Spleen (tissue), 11 donors: ENCODE results near the gene CRYZ. TPM values are rescaled to one million over a fixed set of nuclear protein-coding genes. Genes with fewer than 3 reads are reported as not detected.

Experiments
- DNase-seq: peaks from one replicate; pipeline ENCODE4 v3.0.0-alpha.2; 2020
- H3K27ac ChIP-seq, 8 donors: fragments of 200-600 bp; sonication (generic) in 7 of 8; 1 replicate in 4 of 8; 2 replicates in 4 of 8; pipeline versions ENCODE4 v1.5.0 to v1.8.0; 2016 to 2021; ENCODE audit warnings: inconsistent platforms in 4 of 8, mild to moderate bottlenecking in 4 of 8, moderate library complexity in 1 of 8
- H3K27me3 ChIP-seq, 7 donors: fragments of 200-600 bp; sonication (generic) in 6 of 7; replicated peaks in 1 of 7; 1 replicate in 4 of 7; 2 replicates in 3 of 7; pipeline versions ENCODE4 v1.5.0 to v1.8.0; 2016 to 2021; ENCODE audit warnings: inconsistent platforms in 3 of 7, mild to moderate bottlenecking in 1 of 7
- H3K36me3 ChIP-seq, 6 donors: fragments of 200-600 bp; sonication (generic) in 5 of 6; 1 replicate in 4 of 6; 2 replicates in 2 of 6; pipeline versions ENCODE4 v1.5.0 to v1.8.0; 2016 to 2021; ENCODE audit warnings: inconsistent platforms in 2 of 6
- H3K4me1 ChIP-seq, 6 donors: fragments of 200-600 bp; sonication (generic) in 5 of 6; 1 replicate in 3 of 6; 2 replicates in 3 of 6; pipeline versions ENCODE4 v1.5.0 to v1.8.0; 2016 to 2021; ENCODE audit warnings: inconsistent platforms in 3 of 6
- H3K4me3 ChIP-seq, 8 donors: fragments of 200-600 bp; sonication (generic) in 7 of 8; 1 replicate in 4 of 8; 2 replicates in 4 of 8; pipeline versions ENCODE4 v1.5.0 to v1.8.0; 2016 to 2021; ENCODE audit warnings: inconsistent platforms in 4 of 8, mild to moderate bottlenecking in 4 of 8, moderate library complexity in 2 of 8
- H3K9me3 ChIP-seq, 8 donors: fragments of 200-600 bp; sonication (generic) in 7 of 8; 1 replicate in 4 of 8; 2 replicates in 4 of 8; pipeline versions ENCODE4 v1.5.0 to v1.8.0; 2016 to 2021; ENCODE audit warnings: inconsistent platforms in 4 of 8
- POLR2A ChIP-seq, 3 donors: fragments of 450-650 bp; IDR thresholded peaks; one replicate each; pipeline ENCODE4 v1.5.1; 2017; ENCODE audit warnings: antibody characterized with exemption in 3 of 3, mild to moderate bottlenecking in 1 of 3
- POLR2AphosphoS5 ChIP-seq, 3 donors: sonication (generic); formaldehyde crosslinking; IDR thresholded peaks; one replicate each; pipeline ENCODE4 v1.5.1; 2017; ENCODE audit warnings: antibody characterized with exemption in 3 of 3
- WGBS, 5 donors: extraction: QIAGEN DNeasy Blood & Tissue Kit in 3 of 5; methylation state at CpG; one replicate each; pipeline versions ENCODE4 v1.1.5 to v1.1.7; 2013 to 2018; 5-methylcytosine and 5-hydroxymethylcytosine counted together
- intact Hi-C: fragments of 100-400 bp; cut with DNase I; formaldehyde crosslinking; loops from one replicate; pipeline ENCODE4 v1.15.0; 2023; ENCODE audit warnings: low total_unique reads
- polyA plus RNA-seq, 3 donors: library from polyadenylated mRNA; stranded (reverse); fragments of 200-250 nt; gene quantifications; one replicate each; pipeline ENCODE4 v1.2.1, GENCODE V29; 2013
- total RNA-seq, 7 donors: library from RNA; depleted of rRNA in 3 of 7; stranded (reverse); fragments of >200 nt in 3 of 7; fragmentation: NEBNext Ultra II Directional in 4 of 7; extraction: Animal tissue kit (Norgen Biotek cat#: 25700) in 4 of 7; gene quantifications; one replicate each; pipeline versions ENCODE4 v1.1.0 to v1.2.1, GENCODE V29; 2016 to 2021
- TF ChIP-seq, protein P1 (sequence below), 11 experiments: fragments of 200-600 bp in 7 of 11; fragments of 450-650 bp in 4 of 11; sonication (generic) in 4 of 11; IDR thresholded peaks in 8 of 11; conservative IDR thresholded peaks in 3 of 11; 1 replicate in 7 of 11; 2 replicates in 4 of 11; pipeline versions ENCODE4 v1.4.0 to v1.8.0; 2016 to 2021; ENCODE audit warnings: antibody characterized with exemption in 11 of 11, inconsistent platforms in 4 of 11, mild to moderate bottlenecking in 1 of 11
- donor health status: healthy with polysubstance abuse.
- donor health status: DM: no; HTN: no; CAD: no; lungs with moderate emphysema.
- donor health status: DM: no; HTN: no; CAD: no.
- donor health status: Bipolar disorder and iron deficiency.
- donor health status: healthy.
- donor health status: DM: no; HTN: no; CAD: no.
- donor health status: DM: yes; HTN: yes; CAD: no.

CRYZ gene
- total and polyA plus RNA-seq, 10 donors = 9.6 to 30.8 (median 19.7) TPM

DNA sequence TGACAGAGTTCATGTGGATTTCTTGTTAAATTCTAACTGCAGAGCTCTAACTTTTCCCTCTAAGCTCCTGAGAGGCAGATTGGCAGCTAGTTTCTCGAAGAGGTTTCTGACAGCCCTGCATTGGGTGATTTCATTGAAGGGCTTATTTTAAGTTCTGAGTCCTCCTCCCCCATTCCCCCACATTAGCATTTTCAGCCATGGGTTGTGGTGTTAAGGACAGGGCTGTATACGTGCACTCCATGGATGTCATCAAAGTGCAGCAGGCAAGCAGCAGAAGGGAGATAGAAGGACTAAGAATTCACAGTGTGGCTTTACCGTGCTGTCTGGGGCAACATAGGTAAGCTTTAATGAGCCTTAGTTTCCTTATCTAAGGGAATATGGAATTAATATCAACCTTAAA is 19.0 kb downstream of the CRYZ start:
- no peak for TF ChIP-seq POLR2AphosphoS5 (IDR thresholded peaks at IDR 0.05)
- no peak for TF ChIP-seq POLR2A (IDR thresholded peaks at IDR 0.05)
- 87 to 96% (median 91%) methylated on average over 3 of the region's 3 CpGs for WGBS, 5 donors
- H3K4me3 ChIP-seq = no peak overlapping the region
- H3K36me3 ChIP-seq = peaks cover 0 to 100% (median 32%) of the 10 kb centered on the region in 6 donors
- DNase-seq = no peak
- no peaks in the 10 kb centered on the region for H3K4me1 ChIP-seq
- intact Hi-C loops = no loop called here
- no peak overlapping the region for H3K27ac ChIP-seq
- no peaks in the 10 kb centered on the region for H3K27me3 ChIP-seq
- H3K9me3 ChIP-seq = no peaks in the 10 kb centered on the region

DNA sequence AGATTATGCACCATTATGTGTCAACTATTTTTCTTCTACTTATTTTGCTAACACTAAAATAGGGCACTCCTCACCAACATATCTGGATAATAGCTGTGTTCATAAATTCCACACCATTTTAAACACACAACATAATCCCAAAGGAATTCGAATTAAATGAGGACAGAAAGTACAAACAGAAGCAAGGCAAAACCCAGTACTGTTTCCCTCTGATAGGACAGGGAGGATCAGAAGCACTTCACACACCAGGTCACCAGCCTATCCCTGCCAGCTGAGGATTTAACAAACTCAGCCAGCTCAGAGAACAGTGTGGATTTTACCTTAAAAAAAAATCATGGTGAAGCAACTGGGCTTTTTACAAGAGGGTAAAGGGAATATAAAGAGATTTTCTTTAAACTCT is 20.0 kb downstream of the CRYZ start:
- TF ChIP-seq POLR2A (IDR thresholded peaks at IDR 0.05) = no peak
- no peak for TF ChIP-seq POLR2AphosphoS5 (IDR thresholded peaks at IDR 0.05)
- TF ChIP-seq, protein P1, sequence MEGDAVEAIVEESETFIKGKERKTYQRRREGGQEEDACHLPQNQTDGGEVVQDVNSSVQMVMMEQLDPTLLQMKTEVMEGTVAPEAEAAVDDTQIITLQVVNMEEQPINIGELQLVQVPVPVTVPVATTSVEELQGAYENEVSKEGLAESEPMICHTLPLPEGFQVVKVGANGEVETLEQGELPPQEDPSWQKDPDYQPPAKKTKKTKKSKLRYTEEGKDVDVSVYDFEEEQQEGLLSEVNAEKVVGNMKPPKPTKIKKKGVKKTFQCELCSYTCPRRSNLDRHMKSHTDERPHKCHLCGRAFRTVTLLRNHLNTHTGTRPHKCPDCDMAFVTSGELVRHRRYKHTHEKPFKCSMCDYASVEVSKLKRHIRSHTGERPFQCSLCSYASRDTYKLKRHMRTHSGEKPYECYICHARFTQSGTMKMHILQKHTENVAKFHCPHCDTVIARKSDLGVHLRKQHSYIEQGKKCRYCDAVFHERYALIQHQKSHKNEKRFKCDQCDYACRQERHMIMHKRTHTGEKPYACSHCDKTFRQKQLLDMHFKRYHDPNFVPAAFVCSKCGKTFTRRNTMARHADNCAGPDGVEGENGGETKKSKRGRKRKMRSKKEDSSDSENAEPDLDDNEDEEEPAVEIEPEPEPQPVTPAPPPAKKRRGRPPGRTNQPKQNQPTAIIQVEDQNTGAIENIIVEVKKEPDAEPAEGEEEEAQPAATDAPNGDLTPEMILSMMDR (IDR thresholded peaks at IDR 0.05 in 8 of 11, conservative IDR thresholded peaks at IDR 0.05 in 3 of 11) = no peak
- 43 to 92% (median 76%) methylated on average over 1 of the region's 1 CpG for WGBS, 5 donors
- no peak overlapping the region for H3K27ac ChIP-seq
- intact Hi-C loops = no loop called here
- H3K36me3 ChIP-seq = peaks cover 0 to 100% (median 29%) of the 10 kb centered on the region in 6 donors
- no peaks in the 10 kb centered on the region for H3K4me1 ChIP-seq
- H3K4me3 ChIP-seq = no peak overlapping the region
- no peaks in the 10 kb centered on the region for H3K9me3 ChIP-seq
- DNase-seq = no peak
- H3K27me3 ChIP-seq = no peaks in the 10 kb centered on the region

DNA sequence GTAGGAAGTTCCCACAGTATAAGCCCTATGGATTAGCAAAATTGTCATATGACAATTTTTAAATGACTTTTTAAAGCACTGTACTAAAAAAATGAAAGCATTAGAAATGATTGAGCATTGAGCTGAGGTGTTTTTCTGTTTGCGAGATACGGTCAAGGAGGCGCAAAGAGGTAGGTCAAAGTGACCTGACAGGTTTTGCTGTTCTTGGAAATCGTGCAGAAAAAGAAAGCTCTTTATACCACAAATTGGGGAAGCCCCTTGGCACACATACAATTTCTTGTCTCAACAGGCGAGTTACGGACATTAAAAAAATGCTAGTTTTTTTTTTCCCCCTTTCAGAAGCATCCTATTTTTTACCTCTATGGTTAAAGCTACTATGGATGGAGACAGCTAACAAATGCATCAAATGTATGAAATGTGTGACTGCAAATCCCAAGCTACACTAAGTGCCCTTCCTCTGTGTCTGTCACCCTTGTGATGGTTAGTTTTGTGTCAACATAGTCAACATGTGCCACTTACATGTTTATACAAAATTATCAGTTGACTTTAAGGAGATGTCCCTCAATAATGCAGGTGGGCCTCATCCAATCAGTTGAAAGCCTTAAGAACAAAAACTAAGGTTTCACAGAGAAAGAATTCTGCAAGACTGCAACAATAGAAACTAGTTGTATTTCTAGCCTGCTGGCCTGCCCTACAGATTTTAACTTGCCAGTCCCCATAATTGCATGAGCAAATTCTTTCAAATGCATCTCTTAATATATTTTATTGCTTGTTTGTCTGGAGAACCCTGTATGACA is 29.3 kb downstream of the CRYZ start:
- Histone ChIP-seq H3K27ac (no peak overlapping the region), H3K4me3 (no peak overlapping the region), H3K36me3 (peaks cover 5 to 75% (median 38%) of the 10 kb centered on the region in 6 donors), H3K4me1 (no peaks in the 10 kb centered on the region), H3K27me3 (no peaks in the 10 kb centered on the region), H3K9me3 (no peaks in the 10 kb centered on the region)
- no peak for DNase-seq
- WGBS, 5 donors = 78 to 91% (median 88%) methylated on average over 6 of the region's 6 CpGs
- TF ChIP-seq POLR2A (IDR thresholded peaks at IDR 0.05) (no peak), POLR2AphosphoS5 (IDR thresholded peaks at IDR 0.05) (no peak)
- TF ChIP-seq, protein P1 (IDR thresholded peaks at IDR 0.05 in 8 of 11, conservative IDR thresholded peaks at IDR 0.05 in 3 of 11) = no peak
- intact Hi-C loops = no loop called here

DNA sequence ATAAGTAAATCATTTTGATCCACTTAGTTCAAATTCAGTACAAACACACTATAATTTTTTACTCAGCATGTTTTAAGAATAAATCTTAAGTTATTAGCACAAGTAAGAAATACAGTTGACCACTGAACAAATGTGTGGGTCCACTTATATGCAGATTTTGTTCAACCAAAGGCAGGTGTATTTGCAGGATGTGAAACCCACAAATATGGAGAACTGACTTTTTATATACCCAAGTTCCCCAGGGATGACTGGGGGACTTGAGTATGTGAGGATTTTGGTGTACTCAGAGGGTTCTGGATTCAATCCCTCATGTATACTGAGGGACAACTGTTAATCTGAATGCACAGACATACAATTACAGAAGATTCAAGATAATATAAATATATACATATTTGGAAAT is 33.5 kb downstream of the CRYZ start:
- H3K27me3 ChIP-seq = no peaks in the 10 kb centered on the region
- intact Hi-C loops = no loop called here
- H3K36me3 ChIP-seq = peaks cover under 1 to 33% (median 14%) of the 10 kb centered on the region in 6 donors
- H3K9me3 ChIP-seq = no peaks in the 10 kb centered on the region
- DNase-seq = no peak
- no peak for TF ChIP-seq POLR2A (IDR thresholded peaks at IDR 0.05)
- TF ChIP-seq, protein P1 (IDR thresholded peaks at IDR 0.05 in 8 of 11, conservative IDR thresholded peaks at IDR 0.05 in 3 of 11) = no peak
- no peak for TF ChIP-seq POLR2AphosphoS5 (IDR thresholded peaks at IDR 0.05)
- no peak overlapping the region for H3K4me3 ChIP-seq
- no peaks in the 10 kb centered on the region for H3K4me1 ChIP-seq
- no peak overlapping the region for H3K27ac ChIP-seq
